HG03442 (cell line): ENCODE results near the gene TMEM145.

Experiments used
- ATAC-seq: cut with Tn5 transposase; IDR thresholded peaks from one replicate; pipeline ENCODE4 v1.9.1; 2021; ENCODE audit warnings: mild to moderate bottlenecking, moderate library complexity; ENCODE audit not compliant: unreplicated experiment

TMEM145 gene

DNA sequence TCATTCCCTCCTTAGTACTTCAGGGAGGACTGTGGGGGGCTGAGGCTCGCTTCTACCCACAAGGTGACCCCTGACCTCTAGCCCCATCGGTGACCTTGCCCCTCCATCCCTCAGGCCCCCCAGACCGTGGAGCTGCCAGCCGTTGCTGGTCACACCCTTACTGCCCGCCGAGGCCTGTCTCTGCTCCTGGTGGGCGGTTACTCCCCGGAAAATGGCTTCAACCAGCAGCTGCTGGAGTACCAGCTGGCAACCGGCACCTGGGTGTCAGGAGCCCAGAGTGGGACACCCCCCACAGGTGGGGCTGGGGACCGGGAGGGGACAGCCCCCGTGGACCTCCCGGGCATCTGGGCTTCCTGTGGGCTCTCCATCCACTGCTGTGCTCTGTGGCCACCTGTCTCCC is 44.2 kb downstream of the TMEM145 start:
- ATAC-seq, result no peak

DNA sequence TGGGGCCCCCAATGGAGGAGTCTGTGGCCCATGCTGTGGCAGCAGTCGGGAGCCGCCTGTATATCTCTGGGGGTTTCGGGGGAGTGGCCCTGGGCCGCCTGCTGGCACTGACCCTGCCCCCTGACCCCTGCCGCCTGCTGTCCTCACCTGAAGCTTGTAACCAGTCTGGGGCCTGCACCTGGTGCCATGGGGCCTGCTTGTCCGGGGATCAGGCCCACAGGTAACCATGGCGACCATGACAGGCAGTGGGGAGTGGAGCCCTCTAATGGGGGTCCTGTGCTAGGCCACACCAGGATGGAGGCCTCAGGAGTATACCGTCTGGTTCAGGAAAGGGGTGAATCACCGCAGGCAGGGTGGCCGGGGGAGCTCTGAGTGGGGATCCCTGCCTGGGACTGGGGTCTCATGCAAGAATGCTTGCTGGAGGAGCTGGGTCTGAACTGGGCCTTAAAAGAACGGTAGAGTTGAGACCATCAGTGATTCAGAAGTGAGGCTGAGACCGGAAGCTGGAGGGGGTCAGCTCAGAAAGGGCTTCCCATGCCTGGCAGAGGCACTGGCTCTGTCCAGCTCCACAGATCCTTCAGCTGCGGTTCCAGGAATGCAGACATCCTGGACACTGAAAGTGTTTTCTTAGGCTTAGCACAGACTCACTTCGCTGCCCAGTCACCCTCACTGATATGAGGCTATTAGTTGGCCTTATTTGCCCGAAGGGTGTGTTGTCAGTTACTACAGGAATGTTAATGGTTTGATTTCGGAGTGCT is 47.9 kb downstream of the TMEM145 start:
- no peak for ATAC-seq

DNA sequence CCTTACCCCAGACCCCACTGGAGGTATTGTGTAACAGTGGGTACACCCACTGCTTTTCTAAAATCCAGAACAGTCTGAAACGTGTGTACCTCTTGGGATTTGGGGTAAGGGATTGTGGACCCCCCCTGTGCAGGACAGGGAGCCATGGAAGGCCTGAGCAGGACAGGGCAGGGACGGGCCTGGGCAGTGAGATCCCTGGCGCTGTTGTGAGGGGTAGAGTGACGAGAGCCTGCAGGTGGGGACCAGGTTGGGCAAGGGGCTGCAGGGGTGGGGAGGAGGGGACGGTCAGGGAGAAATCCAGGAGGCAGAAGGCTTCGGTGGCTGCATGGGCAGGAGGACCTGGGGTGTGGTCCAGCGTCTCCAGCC is 48.4 kb downstream of the TMEM145 start:
- no peak for ATAC-seq

DNA sequence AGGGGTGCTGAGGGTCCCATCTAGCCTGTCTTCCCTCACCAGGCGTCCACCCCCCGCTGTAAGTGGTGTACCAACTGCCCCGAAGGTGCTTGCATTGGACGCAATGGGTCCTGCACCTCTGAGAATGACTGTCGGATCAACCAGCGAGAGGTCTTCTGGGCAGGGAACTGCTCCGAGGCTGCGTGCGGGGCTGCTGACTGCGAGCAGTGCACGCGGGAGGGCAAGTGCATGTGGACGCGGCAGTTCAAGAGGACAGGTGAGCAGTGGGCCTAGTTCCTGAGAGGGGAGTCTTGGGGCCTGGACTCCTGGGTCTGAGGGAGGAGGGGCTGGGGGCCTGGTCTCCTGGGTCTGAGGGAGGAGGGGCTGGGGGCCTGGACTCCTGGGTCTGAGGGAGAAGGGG is 49.2 kb downstream of the TMEM145 start:
- ATAC-seq, result no peak

DNA sequence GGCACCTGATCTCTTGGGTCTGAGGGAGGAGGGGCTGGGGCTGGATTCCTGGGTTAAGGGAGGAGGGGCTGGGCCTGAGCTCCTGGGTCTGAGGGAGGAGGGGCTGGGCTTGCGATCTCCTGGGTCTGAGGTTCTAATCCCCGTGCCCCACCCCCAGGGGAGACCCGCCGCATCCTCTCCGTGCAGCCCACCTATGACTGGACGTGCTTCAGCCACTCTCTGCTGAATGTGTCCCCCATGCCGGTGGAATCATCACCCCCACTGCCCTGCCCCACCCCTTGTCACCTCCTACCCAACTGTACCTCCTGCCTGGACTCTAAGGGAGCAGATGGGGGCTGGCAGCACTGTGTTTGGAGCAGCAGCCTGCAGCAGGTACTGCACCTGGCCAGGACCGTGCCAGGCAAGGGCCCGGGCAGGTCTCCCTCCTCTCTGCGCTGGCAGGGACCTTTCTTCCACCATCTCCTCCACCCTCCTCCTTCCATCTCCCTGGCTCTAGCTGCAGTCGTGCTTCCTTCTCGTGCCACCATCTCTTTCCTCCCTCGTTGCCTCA is 49.9 kb downstream of the TMEM145 start:
- no peak for ATAC-seq

DNA sequence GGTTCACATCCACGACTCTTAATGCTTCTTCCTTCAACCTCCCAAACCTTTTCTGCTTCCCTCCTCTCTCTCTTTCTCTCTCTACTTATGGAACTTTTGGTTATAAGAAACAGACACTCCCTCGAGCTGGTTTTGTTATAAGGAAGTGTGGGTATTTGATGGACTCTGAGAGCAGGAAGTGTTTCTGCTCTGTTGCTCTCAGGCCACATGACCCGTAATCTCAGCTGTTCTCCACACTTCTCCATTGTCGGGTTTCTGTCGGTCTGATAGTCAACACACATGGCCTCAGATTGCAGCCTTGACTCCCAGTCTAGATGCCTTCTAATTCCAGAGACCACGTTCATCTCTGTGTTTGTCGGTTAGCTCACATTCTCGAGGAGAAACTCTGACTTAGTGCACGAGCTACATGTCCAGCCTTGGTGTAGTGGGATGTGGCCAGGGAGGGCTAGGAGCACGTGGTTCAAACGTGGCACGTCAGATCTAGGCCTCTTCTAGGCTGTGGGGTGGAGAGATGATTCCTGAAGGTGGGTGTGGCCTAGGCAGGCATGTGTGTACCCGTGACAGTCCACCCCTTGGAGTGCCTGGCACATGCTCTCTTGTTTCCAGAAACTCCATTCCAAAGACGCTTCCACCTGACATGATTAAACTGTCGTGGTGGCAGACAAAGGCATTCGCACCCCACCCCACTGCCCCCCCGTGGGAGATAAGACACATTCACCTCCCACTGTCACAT is 50.7 kb downstream of the TMEM145 start:
- ATAC-seq, result no peak

DNA sequence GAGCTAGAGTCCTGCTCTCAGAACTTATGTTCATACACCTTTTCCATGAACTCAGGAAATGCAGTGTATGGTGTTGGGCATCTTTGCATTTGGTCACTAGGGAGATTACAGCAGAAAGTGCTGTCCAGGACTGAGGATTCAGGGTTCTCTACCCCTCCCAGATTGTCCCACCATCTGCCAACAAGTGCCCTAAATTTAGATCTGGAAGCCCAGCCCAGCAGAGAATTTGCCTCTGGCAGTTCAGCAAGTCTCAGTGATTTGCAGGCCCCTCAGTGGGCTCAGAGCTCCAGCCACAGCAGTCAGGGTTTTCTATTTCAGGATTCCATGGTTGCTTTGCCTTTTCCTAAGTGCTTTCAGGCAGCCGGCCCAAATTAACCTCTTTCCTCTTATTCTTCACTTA is 53.6 kb downstream of the TMEM145 start:
- ATAC-seq, result no peak

DNA sequence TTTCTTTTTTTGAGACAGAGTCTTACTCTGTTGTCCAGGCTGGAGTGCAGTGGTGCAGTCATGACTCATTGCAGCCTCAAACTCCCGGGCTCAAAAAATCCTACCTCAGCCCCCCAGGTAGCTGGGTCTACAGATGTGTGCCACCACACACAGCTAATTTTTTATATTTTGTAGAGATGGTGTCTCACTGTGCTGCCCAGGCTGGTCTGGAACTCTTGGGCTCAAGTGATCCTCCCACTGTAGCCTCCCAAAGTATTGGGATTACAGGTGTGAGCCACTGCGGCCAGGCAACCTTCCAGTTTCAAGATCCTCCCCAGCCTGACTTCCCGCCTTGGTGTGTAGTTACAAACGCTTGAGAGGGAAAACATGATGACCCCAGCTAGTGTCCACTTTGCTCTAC is 54.8 kb downstream of the TMEM145 start:
- no peak for ATAC-seq

DNA sequence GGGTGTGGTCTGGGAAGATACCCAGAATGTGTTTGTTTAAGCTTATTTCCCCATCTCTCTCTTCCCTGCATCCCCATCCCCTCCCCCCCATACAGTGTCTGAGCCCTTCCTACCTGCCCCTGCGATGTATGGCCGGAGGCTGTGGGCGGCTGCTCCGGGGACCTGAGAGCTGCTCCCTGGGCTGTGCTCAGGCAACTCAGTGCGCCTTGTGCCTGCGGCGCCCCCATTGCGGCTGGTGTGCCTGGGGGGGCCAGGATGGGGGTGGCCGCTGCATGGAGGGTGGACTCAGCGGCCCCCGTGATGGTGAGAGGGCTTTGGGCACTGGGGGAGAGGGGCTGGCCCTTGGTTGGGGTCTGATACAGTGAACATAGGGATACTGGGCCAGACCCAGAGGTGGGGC is 55.3 kb downstream of the TMEM145 start:
- ATAC-seq, result no peak

DNA sequence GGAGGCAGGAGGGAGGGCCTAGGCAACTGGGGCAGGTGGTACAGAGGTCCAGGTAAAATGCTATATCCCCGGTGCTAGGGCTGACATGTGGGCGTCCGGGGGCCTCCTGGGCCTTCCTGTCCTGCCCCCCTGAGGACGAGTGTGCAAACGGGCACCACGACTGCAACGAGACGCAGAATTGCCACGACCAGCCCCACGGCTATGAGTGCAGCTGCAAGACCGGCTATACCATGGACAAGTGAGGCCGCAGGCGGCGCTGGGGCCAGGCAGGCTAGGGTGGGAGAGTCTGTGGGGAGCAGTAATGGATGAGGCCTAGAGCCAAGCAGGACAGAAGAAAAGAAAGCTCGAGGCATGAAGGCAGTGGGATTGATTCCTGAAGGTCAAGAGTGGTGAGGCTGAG is 55.7 kb downstream of the TMEM145 start:
- no peak for ATAC-seq

DNA sequence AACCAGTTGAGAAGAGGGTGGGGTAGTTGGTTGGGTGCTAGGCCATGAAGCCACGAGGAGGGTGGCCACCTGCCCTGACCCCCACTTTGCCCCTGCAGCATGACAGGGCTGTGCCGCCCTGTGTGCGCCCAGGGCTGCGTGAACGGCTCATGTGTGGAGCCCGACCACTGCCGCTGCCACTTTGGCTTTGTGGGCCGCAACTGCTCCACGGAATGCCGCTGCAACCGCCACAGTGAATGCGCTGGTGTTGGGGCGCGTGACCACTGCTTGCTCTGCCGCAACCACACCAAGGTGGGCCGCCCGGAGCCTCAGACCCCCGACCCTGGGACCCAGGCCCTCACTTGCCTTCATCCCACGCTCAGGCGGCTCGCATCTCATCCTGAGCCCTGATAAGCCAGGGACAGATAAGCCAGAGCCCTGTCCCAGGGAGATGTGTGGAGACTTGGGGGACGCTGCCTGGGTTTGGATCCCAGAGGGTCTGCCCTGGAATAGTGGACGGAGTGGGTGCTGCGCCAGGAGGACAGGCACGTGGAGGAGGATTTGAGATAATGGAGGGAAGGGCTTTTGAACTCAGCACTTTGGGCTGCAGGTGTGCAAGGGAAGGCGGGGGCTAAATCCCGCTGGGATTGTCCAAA is 56.4 kb downstream of the TMEM145 start:
- no peak for ATAC-seq

DNA sequence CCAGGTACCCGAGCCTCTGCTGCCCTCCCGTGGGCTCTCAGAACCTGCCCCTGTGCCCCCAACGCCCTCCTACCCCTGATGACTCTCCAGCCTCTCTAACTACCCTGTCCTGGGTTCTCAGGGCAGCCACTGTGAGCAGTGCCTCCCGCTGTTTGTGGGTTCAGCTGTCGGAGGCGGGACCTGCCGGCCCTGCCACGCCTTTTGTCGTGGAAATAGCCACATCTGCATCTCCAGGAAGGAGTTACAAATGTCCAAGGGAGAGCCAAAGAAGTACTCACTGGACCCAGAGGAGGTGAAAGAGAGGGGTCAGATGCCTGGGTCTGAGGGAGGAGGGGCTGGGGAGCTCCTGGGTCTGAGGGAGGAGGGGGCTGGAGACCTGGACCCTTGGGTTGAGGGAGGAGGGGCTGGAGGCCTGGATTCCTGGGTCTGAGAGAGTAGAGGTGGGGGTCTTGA is 57.0 kb downstream of the TMEM145 start:
- no peak for ATAC-seq

DNA sequence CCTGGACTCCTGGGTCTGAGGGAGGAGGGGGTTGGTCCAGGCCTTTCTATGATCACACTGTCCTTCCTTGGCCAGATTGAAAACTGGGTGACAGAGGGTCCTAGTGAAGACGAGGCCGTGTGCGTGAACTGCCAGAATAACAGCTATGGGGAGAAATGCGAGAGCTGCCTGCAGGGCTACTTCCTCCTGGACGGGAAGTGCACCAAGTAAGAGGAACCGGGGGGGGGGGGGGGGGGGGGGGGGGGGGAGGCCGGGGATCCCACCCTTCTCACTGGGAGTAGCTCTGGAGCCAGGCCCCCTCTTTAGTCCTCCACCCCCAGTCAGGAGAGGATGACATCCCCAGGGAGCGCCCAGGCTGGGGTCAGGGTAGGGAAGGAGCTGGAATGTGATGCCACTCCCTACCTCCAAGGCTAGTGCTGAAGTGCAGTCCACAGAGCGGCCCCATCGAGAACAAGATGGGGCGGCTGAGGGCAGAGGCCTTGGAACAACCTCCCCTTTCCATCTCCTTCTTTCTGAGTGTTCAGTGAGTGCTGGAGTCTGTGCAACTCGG is 57.6 kb downstream of the TMEM145 start:
- ATAC-seq, result no peak
